BLaER1 (cell line): ENCODE data around the gene GXYLT2.
A peak's percentile ranks its signal among the peaks of the same experiment; 100 is the strongest.
"Not testable (repeated sequence)": the region's sequence is repeated elsewhere in the genome, so short reads cannot be mapped to it uniquely, and the experiment has no call there.

Source experiments
- H3K27ac ChIP-seq: shearing (Covaris generic); formaldehyde crosslinking; 2 replicates; pipeline ENCODE4 v1.8.1; 2022
- H3K27me3 ChIP-seq: shearing (Covaris generic); formaldehyde crosslinking; 2 replicates; pipeline ENCODE4 v1.8.1; 2022
- H3K36me3 ChIP-seq: shearing (Covaris generic); formaldehyde crosslinking; 2 replicates; pipeline ENCODE4 v1.8.1; 2022
- H3K4me1 ChIP-seq: shearing (Covaris generic); formaldehyde crosslinking; 2 replicates; pipeline ENCODE4 v1.8.1; 2022
- H3K4me2 ChIP-seq: shearing (Covaris generic); formaldehyde crosslinking; 2 replicates; pipeline ENCODE4 v1.8.1; 2022
- H3K4me3 ChIP-seq: shearing (Covaris generic); formaldehyde crosslinking; 2 replicates; pipeline ENCODE4 v1.8.1; 2022
- H3K9ac ChIP-seq: shearing (Covaris generic); formaldehyde crosslinking; 2 replicates; pipeline ENCODE4 v1.8.1; 2022
- H3K9me3 ChIP-seq: shearing (Covaris generic); formaldehyde crosslinking; 2 replicates; pipeline ENCODE4 v1.8.1; 2022
- H4K20me1 ChIP-seq: shearing (Covaris generic); formaldehyde crosslinking; 2 replicates; pipeline ENCODE4 v1.8.1; 2022
- Cebpa-rat ChIP-seq: shearing (Covaris generic); IDR thresholded peaks from 2 replicates; pipeline ENCODE4 v1.8.1; 2022

The GXYLT2 gene

GRCh38 chr3:73003050-73003449, 115.2 kb downstream of the GXYLT2 start:
- not testable (repeated sequence) for H3K4me2 ChIP-seq, H3K4me3 ChIP-seq, H3K9me3 ChIP-seq, H3K9ac ChIP-seq, H3K27ac ChIP-seq, H3K27me3 ChIP-seq
- TF ChIP-seq Cebpa-rat, result peak; percentile 44; the same call in 1 of the 2 replicates
- peaks cover 96% of the 10 kb centered on the region for H3K36me3 ChIP-seq
- peaks cover 40% of the 10 kb centered on the region for H3K4me1 ChIP-seq
- peaks cover 99% of the 10 kb centered on the region for H4K20me1 ChIP-seq

- peaks cover 98% of the 10 kb centered on the region for H3K36me3 ChIP-seq
Observed at GRCh38 chr3:73004316-73004715, 116.5 kb downstream of the GXYLT2 start.

GRCh38 chr3:73007992-73008712, 120.3 kb downstream of the GXYLT2 start:
- peaks cover 99% of the 10 kb centered on the region for H4K20me1 ChIP-seq
- peaks cover 94% of the 10 kb centered on the region for H3K36me3 ChIP-seq
- no peak overlapping the region for H3K4me2 ChIP-seq
- no peak overlapping the region for H3K4me3 ChIP-seq
- H3K27me3 ChIP-seq, result no peaks in the 10 kb centered on the region
- H3K4me1 ChIP-seq, result no peaks in the 10 kb centered on the region
- H3K9me3 ChIP-seq, result peaks cover 4% of the 10 kb centered on the region; the same call in 1 of the 2 replicates
- no peak for TF ChIP-seq Cebpa-rat
- no peak overlapping the region for H3K27ac ChIP-seq
- no peak overlapping the region for H3K9ac ChIP-seq

More at GRCh38 chr3:73004316-73004715, 116.5 kb downstream of the GXYLT2 start:
- Histone ChIP-seq H3K9me3 (no peaks in the 10 kb centered on the region), H4K20me1 (peaks cover 99% of the 10 kb centered on the region), H3K27ac (no peak overlapping the region), H3K4me1 (peaks cover 27% of the 10 kb centered on the region), H3K27me3 (no peaks in the 10 kb centered on the region), H3K9ac (no peak overlapping the region), H3K4me2 (no peak overlapping the region), H3K4me3 (no peak overlapping the region)
- TF ChIP-seq Cebpa-rat, result no peak

GRCh38 chr3:73009008-73009407, 121.2 kb downstream of the GXYLT2 start:
- Histone ChIP-seq H3K9ac (no peak overlapping the region), H3K4me2 (no peak overlapping the region), H3K4me3 (no peak overlapping the region), H4K20me1 (peaks cover 99% of the 10 kb centered on the region), H3K9me3 (peaks cover 4% of the 10 kb centered on the region; the same call in 1 of the 2 replicates), H3K36me3 (peaks cover 92% of the 10 kb centered on the region), H3K27ac (no peak overlapping the region), H3K27me3 (no peaks in the 10 kb centered on the region), H3K4me1 (no peaks in the 10 kb centered on the region)
- no peak for TF ChIP-seq Cebpa-rat

- Histone ChIP-seq H3K4me1 (no peaks in the 10 kb centered on the region), H3K9me3 (peaks cover 4% of the 10 kb centered on the region; the same call in 1 of the 2 replicates), H3K36me3 (peaks cover 92% of the 10 kb centered on the region), H4K20me1 (peaks cover 99% of the 10 kb centered on the region), H3K27me3 (no peaks in the 10 kb centered on the region), H3K27ac (no peak overlapping the region), H3K4me2 (no peak overlapping the region), H3K9ac (no peak overlapping the region), H3K4me3 (no peak overlapping the region)
- no peak for TF ChIP-seq Cebpa-rat
Observed at GRCh38 chr3:73009750-73010149, 121.9 kb downstream of the GXYLT2 start.

GRCh38 chr3:73010158-73010557, 122.3 kb downstream of the GXYLT2 start:
- Histone ChIP-seq H3K4me2 (no peak overlapping the region), H3K4me3 (no peak overlapping the region), H4K20me1 (peaks cover 99% of the 10 kb centered on the region), H3K27me3 (no peaks in the 10 kb centered on the region), H3K36me3 (peaks cover 92% of the 10 kb centered on the region), H3K27ac (no peak overlapping the region), H3K4me1 (no peaks in the 10 kb centered on the region), H3K9ac (no peak overlapping the region), H3K9me3 (peaks cover 4% of the 10 kb centered on the region; the same call in 1 of the 2 replicates)
- no peak for TF ChIP-seq Cebpa-rat

GRCh38 chr3:73018298-73018697, 130.5 kb downstream of the GXYLT2 start:
- Histone ChIP-seq H4K20me1 (peaks cover 100% of the 10 kb centered on the region), H3K9ac (no peak overlapping the region), H3K4me1 (no peaks in the 10 kb centered on the region), H3K27me3 (no peaks in the 10 kb centered on the region), H3K27ac (no peak overlapping the region), H3K36me3 (peaks cover 68% of the 10 kb centered on the region), H3K4me2 (no peak overlapping the region), H3K4me3 (no peak overlapping the region), H3K9me3 (no peaks in the 10 kb centered on the region)
- TF ChIP-seq Cebpa-rat, result no peak

GRCh38 chr3:73018790-73019441, 131.1 kb downstream of the GXYLT2 start:
- H3K27ac ChIP-seq, result no peak overlapping the region
- H3K9ac ChIP-seq, result no peak overlapping the region
- H3K4me1 ChIP-seq, result no peaks in the 10 kb centered on the region
- H3K4me3 ChIP-seq, result no peak overlapping the region
- H4K20me1 ChIP-seq, result peaks cover 100% of the 10 kb centered on the region
- H3K36me3 ChIP-seq, result peaks cover 64% of the 10 kb centered on the region
- no peak for TF ChIP-seq Cebpa-rat
- H3K4me2 ChIP-seq, result no peak overlapping the region
- no peaks in the 10 kb centered on the region for H3K27me3 ChIP-seq
- no peaks in the 10 kb centered on the region for H3K9me3 ChIP-seq

GRCh38 chr3:73021301-73021835, 133.5 kb downstream of the GXYLT2 start:
- peaks cover 48% of the 10 kb centered on the region for H3K36me3 ChIP-seq
- H3K4me1 ChIP-seq, result no peaks in the 10 kb centered on the region
- no peak for TF ChIP-seq Cebpa-rat
- H3K4me3 ChIP-seq, result no peak overlapping the region
- no peak overlapping the region for H3K9ac ChIP-seq
- no peaks in the 10 kb centered on the region for H3K9me3 ChIP-seq
- H3K4me2 ChIP-seq, result no peak overlapping the region
- H3K27ac ChIP-seq, result no peak overlapping the region
- no peaks in the 10 kb centered on the region for H3K27me3 ChIP-seq
- H4K20me1 ChIP-seq, result peaks cover 100% of the 10 kb centered on the region

- Histone ChIP-seq H3K4me1 (0 out of 2 replicates have a peak, but pooled peaks cover 3% of the 10 kb centered on the region), H3K4me2 (no peak overlapping the region), H4K20me1 (peaks cover 100% of the 10 kb centered on the region), H3K4me3 (no peak overlapping the region), H3K36me3 (peaks cover 50% of the 10 kb centered on the region), H3K9me3 (peaks cover 9% of the 10 kb centered on the region; the same call in 1 of the 2 replicates), H3K9ac (no peak overlapping the region), H3K27ac (no peak overlapping the region), H3K27me3 (no peaks in the 10 kb centered on the region)
- TF ChIP-seq Cebpa-rat, result no peak
Observed at GRCh38 chr3:73024836-73025235, 137.0 kb downstream of the GXYLT2 start.
